ENCODE measurements around the gene LIFR.

LIFR gene

DNA sequence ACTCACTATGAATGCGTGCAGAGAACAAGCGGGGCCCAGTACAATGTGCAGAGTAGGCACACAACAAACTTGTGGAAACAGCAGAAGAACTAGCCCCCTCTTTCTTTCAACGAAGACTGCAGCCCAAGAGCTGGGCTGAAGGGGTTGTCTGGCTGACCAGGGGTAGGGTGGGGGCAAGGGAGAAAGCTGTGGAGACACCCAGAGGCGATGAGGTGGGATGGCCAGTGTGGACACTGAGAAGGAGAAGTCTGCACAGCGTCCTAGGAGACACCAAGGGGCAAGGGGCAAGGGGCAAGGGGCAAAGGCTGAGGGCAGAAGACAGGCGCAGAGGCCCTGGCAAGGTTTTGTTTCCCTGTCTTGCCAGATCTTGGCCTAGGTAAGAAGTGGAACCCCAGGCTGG is 62.3 kb downstream of the LIFR start:
- Histone ChIP-seq H3K4me2 (no peak overlapping the region), H2AFZ (ENCODE audit: low read depth) (no peak overlapping the region), H3K79me2 (ENCODE audit: insufficient read depth, low read depth) (no peaks in the 10 kb centered on the region), H3K4me3 (IDR thresholded peaks at IDR 0.05; ENCODE audit: insufficient read depth, low read depth, low read length) (no peak overlapping the region), H3K4me1 (ENCODE audit: low read depth, poor library complexity, severe bottlenecking) (no peaks in the 10 kb centered on the region), H3K27me3 (ENCODE audit: insufficient read depth, low read depth) (no peaks in the 10 kb centered on the region), H3K36me3 (ENCODE audit: insufficient read depth) (no peaks in the 10 kb centered on the region), H3K27ac (no peak overlapping the region), H4K20me1 (ENCODE audit: insufficient read depth) (no peaks in the 10 kb centered on the region), H3K9ac (no peak overlapping the region)
- no peak for TF ChIP-seq CTCF (conservative IDR thresholded peaks at IDR 0.05; ENCODE audit: low read depth, low read length)

DNA sequence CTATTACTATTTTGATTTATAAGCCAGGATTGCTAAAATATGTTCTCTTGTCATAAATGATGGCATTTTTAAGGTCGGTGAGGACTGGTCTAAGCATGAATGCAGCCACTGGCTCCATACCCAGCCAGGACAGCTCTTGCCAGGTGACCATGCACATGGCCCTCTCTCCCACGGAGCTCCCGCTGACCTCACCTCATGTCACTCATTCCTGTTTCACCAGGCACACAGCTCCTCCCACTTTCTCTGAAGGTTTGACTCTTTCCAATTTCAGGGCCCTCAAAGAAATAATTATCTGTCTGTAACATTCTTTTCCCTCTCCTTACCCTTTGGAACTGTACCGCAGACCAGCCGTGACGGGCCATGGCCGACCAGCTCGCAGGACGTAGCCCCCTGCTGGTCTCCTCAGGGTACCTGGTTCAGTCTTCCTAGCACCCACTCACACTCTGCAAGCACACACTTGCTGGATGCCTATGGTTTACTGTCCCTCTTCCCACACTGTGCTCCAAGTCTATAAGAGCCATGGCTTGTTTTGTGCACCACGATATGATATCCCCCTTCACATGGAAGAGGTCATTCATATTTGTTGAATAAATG is 72.5 kb downstream of the LIFR start:
- Histone ChIP-seq H3K79me2 (ENCODE audit: insufficient read depth, low read depth) (no peaks in the 10 kb centered on the region), H3K4me2 (no peak overlapping the region), H2AFZ (ENCODE audit: low read depth) (no peak overlapping the region), H4K20me1 (ENCODE audit: insufficient read depth) (no peaks in the 10 kb centered on the region), H3K27ac (no peak overlapping the region), H3K36me3 (ENCODE audit: insufficient read depth) (no peaks in the 10 kb centered on the region), H3K9ac (no peak overlapping the region), H3K4me3 (IDR thresholded peaks at IDR 0.05; ENCODE audit: insufficient read depth, low read depth, low read length) (no peak overlapping the region), H3K4me1 (ENCODE audit: low read depth, poor library complexity, severe bottlenecking) (peaks cover 18% of the 10 kb centered on the region), H3K27me3 (ENCODE audit: insufficient read depth, low read depth) (no peaks in the 10 kb centered on the region)
- no peak for TF ChIP-seq CTCF (conservative IDR thresholded peaks at IDR 0.05; ENCODE audit: low read depth, low read length)

DNA sequence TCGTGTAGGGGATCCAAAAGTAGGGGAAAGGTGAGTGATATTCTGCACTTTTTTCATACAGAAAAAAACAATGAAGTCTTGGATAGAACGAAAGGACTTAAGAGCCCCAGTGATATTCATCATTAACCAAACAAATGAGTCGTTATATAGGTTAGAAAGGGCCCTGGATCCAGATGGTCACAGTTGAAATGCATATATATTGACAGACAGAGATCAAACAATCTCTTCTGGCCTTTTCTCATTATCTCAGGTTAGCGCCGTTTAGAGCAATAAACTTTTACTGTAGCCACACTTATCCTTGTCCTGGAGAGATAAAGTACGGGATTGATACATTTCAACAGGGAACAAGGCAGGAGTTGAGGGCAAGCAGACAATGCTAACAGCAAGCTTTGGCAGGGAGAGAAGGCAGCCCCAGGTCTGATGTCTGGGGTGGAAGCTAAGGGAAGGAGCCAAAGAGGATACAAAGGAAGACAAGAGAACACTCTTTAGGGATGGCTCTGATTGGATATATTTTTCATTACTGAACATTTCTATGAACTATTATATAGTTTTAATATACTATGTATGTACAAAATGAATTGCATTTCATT is 77.0 kb downstream of the LIFR start:
- no peaks in the 10 kb centered on the region for H3K4me1 ChIP-seq (ENCODE audit: low read depth, poor library complexity, severe bottlenecking)
- no peaks in the 10 kb centered on the region for H4K20me1 ChIP-seq (ENCODE audit: insufficient read depth)
- no peak overlapping the region for H2AFZ ChIP-seq (ENCODE audit: low read depth)
- TF ChIP-seq CTCF (conservative IDR thresholded peaks at IDR 0.05; ENCODE audit: low read depth, low read length), result no peak
- H3K9ac ChIP-seq, result no peak overlapping the region
- no peaks in the 10 kb centered on the region for H3K36me3 ChIP-seq (ENCODE audit: insufficient read depth)
- no peaks in the 10 kb centered on the region for H3K79me2 ChIP-seq (ENCODE audit: insufficient read depth, low read depth)
- no peak overlapping the region for H3K4me2 ChIP-seq
- no peak overlapping the region for H3K27ac ChIP-seq
- no peaks in the 10 kb centered on the region for H3K27me3 ChIP-seq (ENCODE audit: insufficient read depth, low read depth)
- no peak overlapping the region for H3K4me3 ChIP-seq (IDR thresholded peaks at IDR 0.05; ENCODE audit: insufficient read depth, low read depth, low read length)

- Histone ChIP-seq H3K4me2 (no peak overlapping the region), H3K36me3 (ENCODE audit: insufficient read depth) (no peaks in the 10 kb centered on the region)
Observed at GRCh38 chr5:38478878-38479277, 77.6 kb downstream of the LIFR start.

More at GRCh38 chr5:38478878-38479277, 77.6 kb downstream of the LIFR start:
- H3K79me2 ChIP-seq (ENCODE audit: insufficient read depth, low read depth), result no peaks in the 10 kb centered on the region
- H4K20me1 ChIP-seq (ENCODE audit: insufficient read depth), result no peaks in the 10 kb centered on the region
- H3K4me1 ChIP-seq (ENCODE audit: low read depth, poor library complexity, severe bottlenecking), result no peaks in the 10 kb centered on the region
- H3K27me3 ChIP-seq (ENCODE audit: insufficient read depth, low read depth), result no peaks in the 10 kb centered on the region
- H3K27ac ChIP-seq, result no peak overlapping the region
- H3K9ac ChIP-seq, result no peak overlapping the region
- no peak for TF ChIP-seq CTCF (conservative IDR thresholded peaks at IDR 0.05; ENCODE audit: low read depth, low read length)
- H2AFZ ChIP-seq (ENCODE audit: low read depth), result no peak overlapping the region
- H3K4me3 ChIP-seq (IDR thresholded peaks at IDR 0.05; ENCODE audit: insufficient read depth, low read depth, low read length), result no peak overlapping the region

Measured in KMS-11 (cell line).